ENCODE data around the gene CALCB.
"Not testable (repeated sequence)": the region's sequence is repeated elsewhere in the genome, so short reads cannot be mapped to it uniquely, and the experiment has no call there.

CALCB gene, protein sequence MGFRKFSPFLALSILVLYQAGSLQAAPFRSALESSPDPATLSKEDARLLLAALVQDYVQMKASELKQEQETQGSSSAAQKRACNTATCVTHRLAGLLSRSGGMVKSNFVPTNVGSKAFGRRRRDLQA

DNA sequence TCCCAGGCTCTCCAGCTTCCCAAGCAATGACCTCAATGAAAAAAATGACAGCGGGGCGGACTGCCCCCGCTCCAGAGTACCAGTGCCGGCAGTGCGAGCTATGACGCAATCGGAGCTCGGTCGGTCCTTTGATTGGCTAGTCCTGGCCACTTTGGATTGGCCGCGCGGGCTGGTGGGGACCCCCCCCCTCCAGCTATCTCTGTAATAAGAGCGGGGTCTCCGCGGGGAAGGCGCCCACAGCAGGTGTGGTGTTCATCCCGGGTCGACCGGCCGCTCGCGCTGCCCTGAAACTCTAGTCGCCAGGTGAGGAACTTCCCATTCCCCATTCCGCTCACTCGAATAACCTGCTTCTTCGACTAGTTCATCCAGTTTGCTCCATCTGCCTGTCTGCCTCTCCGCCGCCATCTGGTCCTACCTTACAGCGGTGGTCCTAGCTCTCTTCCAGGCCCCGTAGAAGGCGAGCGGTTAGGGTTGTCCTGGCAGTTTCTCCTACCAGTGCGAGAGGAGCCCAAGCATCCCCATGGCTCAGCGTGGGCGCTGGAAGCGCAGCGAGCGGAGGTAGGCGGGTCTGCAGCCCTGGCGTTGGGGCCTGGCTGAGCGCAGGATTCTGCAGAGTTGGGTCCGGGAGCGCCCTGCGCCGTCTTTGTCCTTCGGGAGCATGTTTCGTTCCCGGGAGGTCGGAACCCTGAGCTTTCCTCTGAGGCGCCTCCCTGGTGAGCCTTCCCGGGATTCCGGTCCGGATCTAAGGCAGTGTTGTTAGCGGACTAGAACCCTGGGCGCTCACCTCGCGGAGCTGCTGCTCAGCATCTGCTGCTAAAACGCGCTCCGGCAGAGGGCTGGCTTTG lies at the start of gene CALCB:
CALCB (plus strand) TSS at position 233 of the 845 bp plus-strand sequence. CDS start 1,126 bp downstream, outside the sequence.
- DNase-seq (ENCODE audit: low read depth) = peak; percentile 25

DNA sequence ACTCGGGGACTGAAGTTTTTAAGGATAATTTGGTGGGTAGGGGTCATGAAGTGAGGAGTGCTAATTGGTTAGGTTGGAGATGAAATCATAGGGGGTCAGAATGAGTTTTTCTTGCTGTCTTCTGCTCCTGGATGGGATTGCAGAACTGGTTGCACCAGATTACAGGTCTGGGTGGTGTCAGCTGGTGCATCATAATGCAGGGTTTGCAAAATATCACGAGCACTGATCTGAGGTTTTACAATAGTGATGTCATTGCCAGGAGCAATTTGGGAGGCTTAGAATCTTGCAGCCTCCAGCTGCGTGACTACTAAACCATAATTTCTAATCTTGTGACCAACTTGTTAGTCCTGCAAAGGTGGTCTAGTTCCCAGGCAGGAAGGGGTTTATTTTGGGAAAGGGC lies 46.4 kb upstream of the CALCB start:
- DNase-seq (ENCODE audit: low read depth) = no peak

- no peak for DNase-seq (ENCODE audit: low read depth)
These were observed 45.4 kb upstream of the CALCB start for GRCh38 chr11:15027956-15028355.

DNA sequence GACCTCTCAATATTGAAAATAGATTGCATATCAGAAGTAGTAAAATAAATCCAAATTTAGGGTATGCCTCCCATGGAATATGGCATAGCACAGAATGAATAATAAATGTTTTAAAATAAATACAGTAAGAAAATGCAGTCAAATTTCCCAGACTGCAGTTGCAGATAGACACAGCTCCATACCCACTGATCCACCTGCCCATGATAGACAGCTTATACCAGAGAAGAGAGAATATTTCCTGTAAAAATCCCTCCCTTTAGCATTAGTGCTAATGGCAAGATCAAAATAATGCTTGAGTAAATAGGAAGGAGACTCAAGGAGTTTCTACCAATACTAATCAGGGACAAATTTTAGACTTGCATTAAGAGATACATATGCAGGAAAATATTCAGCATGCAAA lies 45.0 kb upstream of the CALCB start:
- no peak for DNase-seq (ENCODE audit: low read depth)

GRCh38 chr11:15031945-15032344 lies 41.4 kb upstream of the CALCB start:
- not testable (repeated sequence) for DNase-seq (ENCODE audit: low read depth)

GRCh38 chr11:15034687-15035267 lies 38.6 kb upstream of the CALCB start:
- peak; percentile 9 for DNase-seq (ENCODE audit: low read depth)

DNA sequence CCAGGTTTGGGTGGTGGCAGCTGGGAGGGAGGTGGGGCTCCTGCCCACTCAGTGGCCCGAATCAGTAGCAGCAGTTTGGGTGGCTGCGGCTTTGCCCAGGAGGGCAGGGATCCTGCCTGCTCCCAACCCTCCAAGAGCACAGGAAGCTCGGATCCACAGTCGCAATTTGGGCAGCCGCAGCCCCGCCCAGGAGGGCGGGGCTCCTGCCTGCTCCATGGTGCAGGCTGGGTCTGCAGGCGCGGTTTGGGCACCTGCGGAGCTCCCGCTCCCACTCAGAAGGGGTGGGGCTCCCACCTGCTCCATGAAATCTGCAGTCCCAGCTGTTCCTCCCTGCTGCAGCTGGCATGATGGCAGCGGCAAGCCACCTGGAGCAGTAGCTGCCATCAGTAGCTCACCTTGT lies 38.1 kb upstream of the CALCB start:
- no peak for DNase-seq (ENCODE audit: low read depth)

- DNase-seq (ENCODE audit: low read depth) = peak; percentile 21
These were observed 34.4 kb upstream of the CALCB start for GRCh38 chr11:15038963-15039362.

GRCh38 chr11:15045209-15045608 lies 28.2 kb upstream of the CALCB start:
- DNase-seq (ENCODE audit: low read depth) = no peak

DNA sequence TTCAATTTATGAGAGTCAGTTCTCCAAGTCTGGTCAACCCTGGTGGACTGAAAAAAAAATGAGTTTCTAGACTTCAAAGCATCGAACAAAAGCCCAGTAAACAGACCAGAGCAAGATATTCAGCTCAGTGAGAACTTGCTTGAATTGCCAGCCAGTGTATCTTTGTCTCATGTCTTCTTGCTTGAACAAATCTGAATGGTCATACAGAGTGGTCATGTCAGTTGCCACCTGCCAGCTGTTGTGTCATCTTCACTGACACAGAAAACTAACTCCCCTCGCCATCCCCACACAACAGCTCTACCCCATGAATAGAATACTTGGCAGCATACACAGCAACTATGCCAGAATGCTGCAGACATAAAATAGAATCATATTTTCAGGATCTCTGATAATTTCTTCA lies 27.5 kb upstream of the CALCB start:
- DNase-seq (ENCODE audit: low read depth) = no peak

DNA sequence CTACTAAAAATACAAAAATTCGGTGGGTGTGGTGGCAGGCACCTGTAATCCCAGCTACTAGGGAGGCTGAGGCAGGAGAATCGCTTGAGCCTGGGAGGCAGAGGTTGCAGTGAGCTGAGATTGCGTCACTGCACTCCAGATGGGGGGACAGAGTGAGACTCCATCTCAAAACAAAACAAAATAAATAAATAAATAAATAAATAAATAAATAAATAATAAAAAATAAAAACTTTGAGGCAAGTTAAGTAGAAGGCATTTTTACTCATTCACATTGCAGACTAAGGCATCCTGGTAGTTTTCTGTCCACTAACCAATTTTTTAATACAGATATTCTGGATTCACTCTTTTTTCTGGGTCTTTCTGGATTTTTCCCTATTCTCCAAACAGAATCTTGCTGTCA lies 26.7 kb upstream of the CALCB start:
- not testable (repeated sequence) for DNase-seq (ENCODE audit: low read depth)

DNA sequence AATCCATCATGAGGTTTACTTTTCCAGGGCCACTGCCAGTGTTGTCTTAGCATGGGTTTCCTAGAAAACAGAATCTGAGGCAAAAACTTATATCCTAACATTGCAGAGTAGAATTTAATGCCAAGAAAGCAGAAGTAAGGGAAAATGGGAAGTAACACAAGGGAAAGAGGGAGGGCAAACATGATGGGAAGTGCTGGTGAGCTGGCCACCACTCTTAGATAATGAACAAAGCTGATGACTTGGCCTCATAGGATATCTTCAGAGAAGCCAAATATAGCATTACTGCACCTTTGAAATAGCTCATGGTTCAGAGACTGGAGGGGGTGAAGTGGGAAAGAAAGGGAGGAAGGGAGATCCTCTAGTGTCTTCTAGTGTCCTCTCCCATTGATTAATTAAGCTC lies 24.8 kb upstream of the CALCB start:
- DNase-seq (ENCODE audit: low read depth) = no peak

- no peak for DNase-seq (ENCODE audit: low read depth)
These were observed 20.2 kb upstream of the CALCB start for GRCh38 chr11:15053191-15053685.

DNA sequence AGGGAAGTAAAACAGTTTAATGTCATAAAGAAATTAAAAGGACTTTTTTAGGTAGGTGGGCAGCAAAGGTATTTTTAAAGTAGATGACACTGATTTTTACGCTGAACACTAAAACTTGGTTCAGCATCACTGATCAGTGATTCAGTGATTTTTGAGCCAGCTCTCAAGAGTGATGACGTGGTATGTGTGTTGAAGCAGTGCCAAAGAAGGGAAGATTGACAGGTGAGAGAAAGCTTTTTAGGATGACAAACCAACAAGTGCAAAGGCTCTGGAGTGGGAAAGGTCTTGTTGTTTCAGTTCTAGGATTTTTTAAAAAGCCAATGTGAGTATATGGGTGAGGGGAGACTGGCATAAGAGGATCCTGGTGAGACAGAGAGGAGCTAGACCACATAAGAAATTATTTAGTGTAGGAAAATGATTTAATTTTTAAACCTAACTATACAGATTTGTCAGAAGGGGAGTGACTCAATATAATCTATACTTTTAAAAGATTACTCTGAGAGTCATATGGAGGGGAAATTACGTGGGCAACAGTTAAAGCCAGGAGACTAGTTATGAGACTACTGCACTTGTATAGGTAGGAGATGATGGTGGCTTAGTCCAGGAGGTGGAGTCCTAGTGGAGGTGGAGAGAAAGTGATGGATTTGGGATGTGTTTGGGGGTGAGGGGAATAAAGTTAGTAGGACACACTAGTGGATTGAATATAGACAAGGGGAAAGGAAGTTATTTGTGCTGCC lies 17.6 kb upstream of the CALCB start:
- no peak for DNase-seq (ENCODE audit: low read depth)

DNA sequence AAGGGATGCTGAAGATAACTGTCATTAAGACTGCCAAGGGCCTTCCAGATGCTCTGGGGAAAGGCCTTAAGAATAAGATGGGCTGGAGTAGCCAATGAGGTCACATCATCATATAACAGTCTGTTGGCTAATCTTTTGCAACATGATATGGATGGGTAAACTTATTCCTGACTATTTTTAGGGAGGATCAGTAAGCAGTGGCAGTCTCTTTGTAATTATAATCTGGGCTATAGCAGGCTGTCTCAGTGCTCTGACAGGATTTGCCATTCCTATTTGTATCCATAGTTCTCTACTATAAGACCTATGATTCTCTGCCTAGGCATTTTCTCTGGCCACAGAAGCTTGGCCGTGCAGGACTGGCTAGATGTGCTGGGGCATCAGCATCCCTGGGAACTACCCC lies 16.1 kb upstream of the CALCB start:
- DNase-seq (ENCODE audit: low read depth) = no peak

GRCh38 chr11:15059132-15059915 lies 14.1 kb upstream of the CALCB start:
- DNase-seq (ENCODE audit: low read depth) = no peak

- DNase-seq (ENCODE audit: low read depth) = no peak
These were observed 10.8 kb upstream of the CALCB start for GRCh38 chr11:15062599-15062998.

DNA sequence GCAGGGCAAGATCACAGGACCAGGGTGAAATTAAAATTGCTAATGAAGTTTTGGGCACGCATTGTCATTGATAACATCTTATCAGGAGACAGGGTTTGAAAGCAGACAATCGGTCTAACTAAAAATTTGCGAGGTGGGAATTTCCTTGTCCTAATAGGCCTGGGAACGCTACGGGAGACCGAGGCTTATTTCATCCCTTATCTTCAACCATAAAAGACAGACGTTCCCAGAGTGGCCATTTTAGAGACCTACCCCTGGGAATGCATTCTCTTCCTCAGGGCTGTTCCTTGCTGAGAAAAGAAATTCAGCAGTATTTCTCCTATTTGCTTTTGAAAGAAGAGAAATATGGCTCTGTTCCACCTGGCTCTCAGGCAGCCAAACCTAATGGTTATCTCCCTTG lies 3.6 kb upstream of the CALCB start:
- not testable (repeated sequence) for DNase-seq (ENCODE audit: low read depth)

GRCh38 chr11:15071556-15072255 lies 1.7 kb upstream of the CALCB start:
- no peak for DNase-seq (ENCODE audit: low read depth)

GRCh38 chr11:15072551-15073143 lies 746 bp upstream of the CALCB start:
- DNase-seq (ENCODE audit: low read depth) = no peak
